Mesangial cell (primary cell): Measurements from ENCODE around the gene IGFBP6. TPM values are rescaled to one million over a fixed set of nuclear protein-coding genes. Genes with fewer than 3 reads are reported as not detected.

Experiments
- total RNA-seq: library from RNA; depleted of rRNA; stranded (reverse); fragments of >200 nt; gene quantifications from 2 replicates; pipeline ENCODE4 v1.2.3, GENCODE V29; 2015

IGFBP6 gene, protein sequence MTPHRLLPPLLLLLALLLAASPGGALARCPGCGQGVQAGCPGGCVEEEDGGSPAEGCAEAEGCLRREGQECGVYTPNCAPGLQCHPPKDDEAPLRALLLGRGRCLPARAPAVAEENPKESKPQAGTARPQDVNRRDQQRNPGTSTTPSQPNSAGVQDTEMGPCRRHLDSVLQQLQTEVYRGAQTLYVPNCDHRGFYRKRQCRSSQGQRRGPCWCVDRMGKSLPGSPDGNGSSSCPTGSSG
- total RNA-seq: 120 and 258 TPM in 2 replicates

DNA sequence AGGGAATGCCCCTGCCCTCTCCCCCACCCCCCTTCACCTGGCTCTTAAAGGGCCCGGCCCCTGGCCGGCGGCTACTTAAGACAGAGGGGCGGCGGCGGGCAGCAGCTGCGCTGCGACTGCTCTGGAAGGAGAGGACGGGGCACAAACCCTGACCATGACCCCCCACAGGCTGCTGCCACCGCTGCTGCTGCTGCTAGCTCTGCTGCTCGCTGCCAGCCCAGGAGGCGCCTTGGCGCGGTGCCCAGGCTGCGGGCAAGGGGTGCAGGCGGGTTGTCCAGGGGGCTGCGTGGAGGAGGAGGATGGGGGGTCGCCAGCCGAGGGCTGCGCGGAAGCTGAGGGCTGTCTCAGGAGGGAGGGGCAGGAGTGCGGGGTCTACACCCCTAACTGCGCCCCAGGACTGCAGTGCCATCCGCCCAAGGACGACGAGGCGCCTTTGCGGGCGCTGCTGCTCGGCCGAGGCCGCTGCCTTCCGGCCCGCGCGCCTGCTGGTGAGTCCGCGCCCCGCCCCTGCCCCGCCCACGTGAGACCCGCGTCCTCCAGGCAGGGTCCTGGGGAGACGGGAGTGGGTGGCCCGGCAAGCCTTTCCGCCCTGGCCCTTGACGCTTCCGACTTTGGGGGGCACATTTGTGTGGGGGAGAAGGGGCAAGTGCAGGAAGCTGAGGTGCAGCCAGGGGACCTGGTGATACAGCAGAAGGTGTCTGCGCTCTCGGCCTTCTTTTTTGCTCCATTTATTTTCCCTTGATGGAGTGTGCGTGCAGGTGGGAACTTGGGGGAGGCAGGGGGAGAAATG, at the start of gene IGFBP6:
Gene IGFBP6 (plus strand): TSS at position 104 of the 790 bp plus-strand sequence. CDS start 51 bp downstream, at position 155.

DNA sequence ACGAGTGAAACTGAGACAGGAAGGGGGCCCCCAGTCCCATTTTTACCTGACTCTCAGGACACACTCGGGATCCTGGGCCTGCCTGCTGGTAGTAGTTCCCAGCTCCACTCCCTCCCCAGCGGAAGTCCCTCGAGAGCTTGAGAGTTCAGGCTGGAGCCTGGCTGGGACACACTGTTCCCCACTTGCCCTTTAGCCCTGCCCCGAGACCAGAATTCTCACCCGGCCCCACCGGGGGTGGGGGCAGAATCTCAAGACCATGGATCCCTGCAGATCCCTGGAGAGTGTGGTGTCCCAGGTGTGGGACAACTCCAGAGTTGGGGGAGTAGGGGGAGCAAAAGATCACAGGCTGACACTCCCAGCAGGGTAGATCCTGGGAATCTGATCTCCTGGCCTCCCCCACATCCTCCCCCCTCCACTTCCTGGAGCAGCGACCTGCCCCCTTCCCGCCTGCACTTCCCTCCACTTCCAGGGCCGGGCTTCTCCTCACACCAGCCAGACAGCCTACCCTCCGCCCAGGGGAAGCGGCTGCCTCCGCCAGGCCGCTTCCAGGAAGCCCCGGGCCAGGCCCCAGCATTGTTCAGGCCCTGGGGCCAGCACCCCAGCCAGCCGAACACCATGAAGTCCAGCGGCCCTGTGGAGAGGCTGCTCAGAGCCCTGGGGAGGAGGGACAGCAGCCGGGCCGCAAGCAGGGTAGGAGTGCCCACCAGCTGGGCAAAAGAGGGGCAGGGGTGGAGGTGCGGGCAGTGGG, 47.7 kb upstream of the IGFBP6 start, which contains the start of gene TNS2:
Gene TNS2 (plus strand): TSS at position 495 of the 748 bp plus-strand sequence. CDS start 121 bp downstream, at position 616.

DNA sequence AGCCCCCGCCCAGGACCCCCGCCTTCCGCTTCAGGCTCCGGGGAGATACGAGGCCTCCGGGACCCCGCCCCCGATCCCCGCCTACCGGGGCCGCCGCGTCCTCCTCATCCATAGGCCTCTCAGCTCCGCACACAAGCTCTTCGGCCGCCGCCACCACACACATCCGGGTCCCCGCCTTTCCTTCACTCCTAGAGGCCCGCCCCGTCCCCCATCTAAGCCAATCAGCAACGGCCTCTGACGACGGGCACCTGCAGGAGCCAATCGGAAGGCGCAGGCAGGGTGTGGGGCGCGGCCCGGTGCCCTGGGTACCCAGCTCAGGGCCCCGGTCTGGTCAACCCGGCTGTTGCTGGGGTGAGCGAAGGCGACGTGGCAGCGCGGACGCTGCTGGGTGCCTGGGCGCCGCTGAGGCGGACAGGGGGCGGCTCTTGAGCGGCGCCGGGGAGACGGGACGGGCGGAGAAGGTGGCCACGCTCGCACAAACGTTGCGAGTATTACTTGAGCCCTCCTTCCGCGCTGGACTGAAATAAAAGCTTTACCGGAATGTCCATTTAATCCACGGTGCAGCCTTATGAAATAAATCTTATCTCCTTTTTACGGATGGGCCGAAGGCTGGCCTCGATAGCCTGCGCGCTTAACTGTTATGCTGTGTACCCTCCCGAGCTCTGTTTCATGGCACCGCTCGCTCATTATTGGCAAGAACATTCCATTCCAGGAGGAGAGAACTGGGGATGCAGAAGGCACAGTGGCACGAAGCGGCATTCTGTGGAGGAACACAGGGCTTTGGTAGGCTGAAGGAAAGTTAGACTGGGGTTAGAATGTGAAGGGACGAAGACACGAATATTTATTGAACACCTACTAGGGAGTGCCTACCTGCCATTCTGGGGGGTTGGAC, 18.0 kb upstream of the IGFBP6 start, which contains the start of gene SPRYD3:
Gene SPRYD3 (minus strand): TSS at position 165 of the 892 bp plus-strand sequence. CDS start 57 bp downstream, at position 108.

DNA sequence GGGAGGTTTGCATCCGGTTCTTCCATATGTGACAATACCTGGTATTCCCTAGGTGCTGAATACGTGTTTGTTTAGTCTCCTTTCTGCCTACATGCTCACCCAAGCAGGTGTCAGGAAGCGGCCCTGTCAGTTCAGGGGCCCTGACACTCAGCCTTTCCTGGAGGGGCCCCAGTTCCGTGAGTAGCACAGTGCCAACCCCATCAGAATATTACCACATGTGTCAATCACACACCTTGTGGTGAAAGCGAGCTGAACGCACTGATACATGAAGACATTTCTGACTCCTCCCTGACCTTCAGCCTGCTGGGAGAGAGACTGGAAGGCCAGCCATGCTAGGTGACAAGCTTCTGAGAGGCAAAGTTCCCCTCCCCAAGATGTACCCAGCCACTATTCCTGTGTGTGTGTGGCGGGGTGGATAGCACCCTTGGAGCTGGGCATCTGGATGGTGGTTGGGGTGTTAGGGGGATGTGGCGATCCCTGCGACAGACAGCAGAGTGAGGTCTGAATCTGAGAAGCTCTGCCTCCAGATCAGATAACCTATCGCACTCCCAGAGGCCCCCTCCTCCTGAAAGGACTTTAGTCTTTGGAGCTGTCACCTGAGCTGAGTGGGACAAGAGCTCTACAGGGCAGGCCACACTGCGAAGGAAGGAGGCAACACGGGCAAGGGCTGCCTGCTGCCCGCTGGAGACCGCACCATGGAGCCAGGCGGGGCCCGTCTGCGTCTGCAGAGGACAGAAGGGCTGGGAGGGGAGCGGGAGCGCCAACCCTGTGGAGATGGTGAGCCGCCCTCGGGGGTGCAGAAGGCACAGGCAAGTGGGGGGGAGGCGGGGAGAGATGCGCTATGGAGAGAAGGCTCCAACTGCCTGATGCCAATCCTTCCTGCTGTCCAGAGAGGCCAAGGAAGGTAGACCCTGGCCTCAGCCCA, 5.7 kb downstream of the IGFBP6 start, which contains the start of gene SOAT2:
Gene SOAT2 (plus strand): TSS at position 604 of the 925 bp plus-strand sequence. CDS start 92 bp downstream, at position 696.

Other genes starting within 250 kb of the IGFBP6 start
- not detected in 2 replicates for gene KRT78, start 248.7 kb upstream of the IGFBP6 start, total RNA-seq
- 785 and 1,054 TPM in 2 replicates for gene KRT8, start 192.6 kb upstream of the IGFBP6 start, total RNA-seq
- gene KRT18, start 148.5 kb upstream of the IGFBP6 start, total RNA-seq: 833 and 942 TPM in 2 replicates
- 286 and 397 TPM in 2 replicates for gene EIF4B, start 91.2 kb upstream of the IGFBP6 start, total RNA-seq
- gene TNS2, start 47.6 kb upstream of the IGFBP6 start, total RNA-seq: 19.6 and 39.2 TPM in 2 replicates
- 22.7 and 24.0 TPM in 2 replicates for gene SPRYD3, start 18.3 kb upstream of the IGFBP6 start, total RNA-seq
- not detected in 2 replicates for gene SOAT2, start 5.8 kb downstream of the IGFBP6 start, total RNA-seq
- gene ZNF740, start 83.1 kb downstream of the IGFBP6 start, total RNA-seq: 3.9 and 9.9 TPM in 2 replicates
- 1.6 and 8.7 TPM in 2 replicates for gene CSAD, start 83.3 kb downstream of the IGFBP6 start, total RNA-seq
- 0.89 TPM in 1 of 2 replicates, not detected in the other for gene ITGB7, start 109.6 kb downstream of the IGFBP6 start, total RNA-seq
- 9.8 and 26.1 TPM in 2 replicates for gene RARG, start 134.5 kb downstream of the IGFBP6 start, total RNA-seq
- gene ESPL1, start 170.6 kb downstream of the IGFBP6 start, total RNA-seq: 1.3 and 26.6 TPM in 2 replicates
- 240 and 333 TPM in 2 replicates for gene PFDN5, start 197.9 kb downstream of the IGFBP6 start, total RNA-seq
- 74.3 and 81.6 TPM in 2 replicates for gene MYG1, start 202.0 kb downstream of the IGFBP6 start, total RNA-seq
- gene AAAS, start 223.9 kb downstream of the IGFBP6 start, total RNA-seq: 48.6 and 82.5 TPM in 2 replicates
- gene SP7, start 238.7 kb downstream of the IGFBP6 start, total RNA-seq: not detected in 2 replicates